Tibial nerve (tissue), 4 donors: ENCODE data around the gene TSNAXIP1.

Experiments used
- EP300 ChIP-seq, 2 donors: sonication (generic); formaldehyde crosslinking; IDR thresholded peaks; one replicate each; pipeline ENCODE4 v1.6.1; 2017; ENCODE audit warnings: antibody characterized with exemption in 2 of 2, mild to moderate bottlenecking in 1 of 2
- POLR2A ChIP-seq, 2 donors: fragments of 450-650 bp; IDR thresholded peaks; one replicate each; pipeline ENCODE4 v1.6.1; 2017; ENCODE audit warnings: antibody characterized with exemption in 2 of 2, mild to moderate bottlenecking in 2 of 2, moderate library complexity in 2 of 2
- TF ChIP-seq, protein P1 (sequence below), 5 experiments: fragments of 200-600 bp in 3 of 5; fragments of 450-650 bp in 2 of 5; sonication (generic) in 3 of 5; IDR thresholded peaks; one replicate each; pipeline ENCODE4 v1.5.1; 2016 to 2019; ENCODE audit warnings: antibody characterized with exemption in 5 of 5, mild to moderate bottlenecking in 3 of 5, moderate library complexity in 2 of 5

- TF ChIP-seq, protein P1, sequence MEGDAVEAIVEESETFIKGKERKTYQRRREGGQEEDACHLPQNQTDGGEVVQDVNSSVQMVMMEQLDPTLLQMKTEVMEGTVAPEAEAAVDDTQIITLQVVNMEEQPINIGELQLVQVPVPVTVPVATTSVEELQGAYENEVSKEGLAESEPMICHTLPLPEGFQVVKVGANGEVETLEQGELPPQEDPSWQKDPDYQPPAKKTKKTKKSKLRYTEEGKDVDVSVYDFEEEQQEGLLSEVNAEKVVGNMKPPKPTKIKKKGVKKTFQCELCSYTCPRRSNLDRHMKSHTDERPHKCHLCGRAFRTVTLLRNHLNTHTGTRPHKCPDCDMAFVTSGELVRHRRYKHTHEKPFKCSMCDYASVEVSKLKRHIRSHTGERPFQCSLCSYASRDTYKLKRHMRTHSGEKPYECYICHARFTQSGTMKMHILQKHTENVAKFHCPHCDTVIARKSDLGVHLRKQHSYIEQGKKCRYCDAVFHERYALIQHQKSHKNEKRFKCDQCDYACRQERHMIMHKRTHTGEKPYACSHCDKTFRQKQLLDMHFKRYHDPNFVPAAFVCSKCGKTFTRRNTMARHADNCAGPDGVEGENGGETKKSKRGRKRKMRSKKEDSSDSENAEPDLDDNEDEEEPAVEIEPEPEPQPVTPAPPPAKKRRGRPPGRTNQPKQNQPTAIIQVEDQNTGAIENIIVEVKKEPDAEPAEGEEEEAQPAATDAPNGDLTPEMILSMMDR (IDR thresholded peaks at IDR 0.05): no peak
- TF ChIP-seq POLR2A (IDR thresholded peaks at IDR 0.05): no peak
- TF ChIP-seq EP300 (IDR thresholded peaks at IDR 0.05): no peak
Measured at GRCh38 chr16:67801241-67801640, 5.4 kb upstream of the TSNAXIP1 start.
